Fibroblast of the aortic adventitia (primary cell): ENCODE data around the gene IGSF22. TPM values are rescaled to one million over a fixed set of nuclear protein-coding genes. Genes with fewer than 3 reads are reported as not detected.
"Not testable (repeated sequence)": the region's sequence is repeated elsewhere in the genome, so short reads cannot be mapped to it uniquely, and the experiment has no call there.

ENCODE experiments used
- DNase-seq: peaks from one replicate; pipeline ENCODE4 v3.0.0-alpha.2; 2010; ENCODE audit warnings: low read depth
- H3K4me3 ChIP-seq: 2 replicates; pipeline ENCODE4 v1.5.1; 2011; ENCODE audit warnings: low read depth, mild to moderate bottlenecking, control low read depth, low read length, moderate library complexity
- CTCF ChIP-seq: IDR thresholded peaks from 2 replicates; pipeline ENCODE4 v1.5.1; 2011; ENCODE audit warnings: mild to moderate bottlenecking, low read length, control low read depth, inconsistent platforms; ENCODE audit not compliant: insufficient read depth
- total RNA-seq: library from RNA; depleted of rRNA; stranded (reverse); fragments of >200 nt; gene quantifications from 2 replicates; pipeline ENCODE4 v1.2.3, GENCODE V29; 2012; ENCODE audit warnings: low replicate concordance

The IGSF22 gene
- total RNA-seq, 1 donor = not detected

- no peak for TF ChIP-seq CTCF
- no peak overlapping the region for H3K4me3 ChIP-seq
- no peak for DNase-seq
Measured at GRCh38 chr11:18668131-18668530, 57.9 kb downstream of the IGSF22 start.

GRCh38 chr11:18665353-18665872, 60.6 kb downstream of the IGSF22 start:
- not testable (repeated sequence) for H3K4me3 ChIP-seq, DNase-seq

GRCh38 chr11:18657673-18658072, 68.3 kb downstream of the IGSF22 start:
- no peak for DNase-seq
- no peak for TF ChIP-seq CTCF
- H3K4me3 ChIP-seq = no peak overlapping the region

Other genes with a start within 250 kb of the IGSF22 start
- 31.9 and 96.1 TPM in 2 replicates for gene TSG101, start 199.2 kb downstream of the IGSF22 start, total RNA-seq
- 6.1 and 35.2 TPM in 2 replicates for gene UEVLD, start 137.5 kb downstream of the IGSF22 start, total RNA-seq
- gene MISFA, start 126.4 kb downstream of the IGSF22 start, total RNA-seq = 0.45 and 2.8 TPM in 2 replicates
- gene SPTY2D1, start 91.8 kb downstream of the IGSF22 start, total RNA-seq = 15.2 and 23.7 TPM in 2 replicates
- gene TMEM86A, start 27.4 kb downstream of the IGSF22 start, total RNA-seq = 0.27 and 9.6 TPM in 2 replicates
- not detected in 2 replicates for gene PTPN5, start 65.6 kb upstream of the IGSF22 start, total RNA-seq
- gene MRGPRX1, start 213.2 kb upstream of the IGSF22 start, total RNA-seq = not detected in 2 replicates